SU-DHL-6 (cell line): ENCODE measurements around the gene RUNX2.

Experiments
- H2AFZ ChIP-seq: fragments of 200-600 bp; sonication (generic); 2 replicates; pipeline ENCODE4 v1.6.1; 2014; ENCODE audit warnings: low read depth, mild to moderate bottlenecking, moderate library complexity, mixed read lengths, antibody characterized with exemption, low read length; ENCODE audit not compliant: severe bottlenecking
- H3F3A ChIP-seq: fragments of 200-600 bp; shearing (Covaris generic); 2 replicates; pipeline ENCODE4 v1.6.0; 2016; ENCODE audit warnings: antibody characterized with exemption, mild to moderate bottlenecking; ENCODE audit not compliant: insufficient read depth
- H3K27ac ChIP-seq: fragments of 200-600 bp; sonication (generic); 2 replicates; pipeline ENCODE4 v1.5.1; 2016; ENCODE audit warnings: low read depth, mild to moderate bottlenecking, low read length, moderate library complexity, mixed read lengths
- H3K27me3 ChIP-seq: fragments of 200-600 bp; sonication (generic), shearing (Covaris generic); 2 replicates; pipeline ENCODE4 v1.6.0; 2014; ENCODE audit warnings: mild to moderate bottlenecking, low read length
- H3K36me3 ChIP-seq: fragments of 200-600 bp; sonication (generic); 2 replicates; pipeline ENCODE4 v1.6.1; 2014; ENCODE audit warnings: mild to moderate bottlenecking, low read length, mixed read lengths
- H3K4me2 ChIP-seq: fragments of 300-600, 200-600 bp; shearing (Covaris generic), sonication (generic); 2 replicates; pipeline ENCODE4 v1.6.0; 2014; ENCODE audit warnings: low read length, low read depth, mild to moderate bottlenecking; ENCODE audit not compliant: poor library complexity, severe bottlenecking
- H3K4me3 ChIP-seq: fragments of 200-600 bp; sonication (generic); 2 replicates; pipeline ENCODE4 v1.5.1; 2014; ENCODE audit warnings: antibody characterized with exemption, low read length, mild to moderate bottlenecking, mixed read lengths; ENCODE audit not compliant: insufficient read depth, poor library complexity, severe bottlenecking
- H3K79me2 ChIP-seq: fragments of 200-600 bp; sonication (generic); 2 replicates; pipeline ENCODE4 v1.6.1; 2014; ENCODE audit warnings: mild to moderate bottlenecking, low read length, moderate library complexity; ENCODE audit not compliant: insufficient read depth
- H3K9ac ChIP-seq: fragments of 200-600 bp; sonication (generic); 2 replicates; pipeline ENCODE4 v1.7.0; 2014; ENCODE audit warnings: mild to moderate bottlenecking, low read length
- H3K9me2 ChIP-seq: fragments of 200-600 bp; sonication (generic); replicated peaks from 2 replicates; pipeline ENCODE4 v1.6.1; 2014; ENCODE audit warnings: low read length; ENCODE audit not compliant: insufficient read depth
- H3K9me3 ChIP-seq: fragments of 200-600 bp; sonication (generic); 2 replicates; pipeline ENCODE4 v1.6.1; 2014; ENCODE audit warnings: low read length, mixed read lengths; ENCODE audit not compliant: insufficient read depth
- H4K20me1 ChIP-seq: fragments of 200-600 bp; sonication (generic); 2 replicates; pipeline ENCODE4 v1.6.1; 2014; ENCODE audit warnings: low read depth, mild to moderate bottlenecking, antibody characterized with exemption, low read length, moderate library complexity, mixed read lengths
- CTCF ChIP-seq: fragments of 200-600 bp; sonication (generic); IDR thresholded peaks from one replicate; pipeline ENCODE4 v1.5.1; 2017; ENCODE audit warnings: antibody characterized with exemption, mild to moderate bottlenecking, low read length, moderate library complexity; ENCODE audit not compliant: insufficient read depth, poor library complexity, severe bottlenecking
- EZH2phosphoT487 ChIP-seq: fragments of 200-600 bp; sonication (generic), shearing (Covaris generic); conservative IDR thresholded peaks from 2 replicates; pipeline ENCODE4 v1.6.1; 2018; ENCODE audit warnings: mild to moderate bottlenecking, antibody characterized with exemption, low read length, moderate library complexity, mixed read lengths

RUNX2 gene

DNA sequence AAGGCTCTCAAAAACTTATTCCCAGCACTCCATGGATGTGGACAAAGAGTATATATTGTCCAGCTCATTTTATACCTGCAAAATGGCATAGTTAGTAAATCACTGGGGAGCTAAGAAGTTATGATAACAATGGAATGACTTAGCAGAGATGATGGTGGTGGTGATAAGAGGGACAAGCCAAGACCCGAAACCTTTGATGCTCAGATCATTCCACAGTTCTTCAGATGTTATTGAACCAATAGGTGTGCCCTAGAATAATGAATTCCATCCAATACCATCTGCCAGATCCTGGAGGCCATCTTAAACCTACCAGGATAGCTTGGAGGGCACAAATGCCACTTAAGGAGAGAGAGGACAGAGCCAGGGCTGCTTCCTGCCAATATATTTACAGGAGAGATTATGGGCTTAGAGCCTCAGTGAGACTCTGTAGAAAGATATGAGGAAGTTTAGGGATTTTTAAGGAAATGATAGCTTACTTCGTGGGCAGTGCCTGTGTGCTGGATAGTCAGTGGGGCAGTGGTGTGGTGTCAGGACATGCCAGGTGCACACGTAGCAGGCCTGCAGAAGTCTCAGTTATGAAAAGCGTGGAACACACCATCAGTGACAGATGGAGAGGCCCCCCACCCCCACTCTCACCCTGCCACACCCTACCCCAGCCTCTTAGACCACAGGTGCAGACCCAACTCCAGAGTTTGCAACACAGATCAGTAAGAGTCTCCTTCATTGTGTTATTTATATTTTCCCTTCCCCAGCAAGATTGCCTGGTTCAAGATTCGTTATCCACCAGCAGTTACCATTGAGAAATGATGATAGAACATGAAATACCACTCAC, 259.3 kb downstream of the RUNX2 start:
- H3K27me3 ChIP-seq, result no peaks in the 10 kb centered on the region
- no peaks in the 10 kb centered on the region for H3K36me3 ChIP-seq
- H3K9me3 ChIP-seq, result no peaks in the 10 kb centered on the region
- no peaks in the 10 kb centered on the region for H3K9me2 ChIP-seq
- H3F3A ChIP-seq, result no peaks in the 10 kb centered on the region
- H3K4me2 ChIP-seq, result no peak overlapping the region
- H4K20me1 ChIP-seq, result no peaks in the 10 kb centered on the region
- no peak overlapping the region for H3K27ac ChIP-seq
- no peak overlapping the region for H3K9ac ChIP-seq
- no peak overlapping the region for H3K4me3 ChIP-seq
- no peaks in the 10 kb centered on the region for H3K79me2 ChIP-seq
- no peak overlapping the region for H2AFZ ChIP-seq
- no peak for TF ChIP-seq CTCF

- H3K4me2 ChIP-seq, result no peak overlapping the region
These were observed 261.2 kb downstream of the RUNX2 start for GRCh38 chr6:45589367-45589766.

DNA sequence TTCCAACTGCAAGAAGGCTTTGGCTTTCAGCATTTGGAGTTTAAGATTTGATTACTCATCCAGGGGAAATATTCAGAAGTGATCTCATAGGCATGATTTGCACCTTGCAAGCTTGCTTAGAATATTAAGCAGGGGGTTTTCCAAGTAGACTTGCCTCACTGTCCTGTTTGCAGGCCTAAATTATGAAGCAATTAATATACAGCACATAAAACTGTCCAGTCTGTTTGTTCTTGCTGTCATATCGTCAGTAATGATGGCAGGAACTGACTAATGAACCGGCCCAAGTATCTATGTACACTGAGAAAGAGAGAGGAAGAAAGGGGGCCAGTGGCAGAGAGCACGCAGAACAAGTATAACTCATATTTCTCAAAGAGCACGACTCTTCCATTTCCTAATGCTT, 262.1 kb downstream of the RUNX2 start:
- no peak overlapping the region for H3K9ac ChIP-seq
- H2AFZ ChIP-seq, result no peak overlapping the region
- H3K9me2 ChIP-seq, result no peaks in the 10 kb centered on the region
- H3K27me3 ChIP-seq, result no peaks in the 10 kb centered on the region
- H3K9me3 ChIP-seq, result no peaks in the 10 kb centered on the region
- no peaks in the 10 kb centered on the region for H3K36me3 ChIP-seq
- H3K79me2 ChIP-seq, result no peaks in the 10 kb centered on the region
- TF ChIP-seq CTCF, result no peak
- no peak for TF ChIP-seq EZH2phosphoT487
- no peaks in the 10 kb centered on the region for H3F3A ChIP-seq
- H3K27ac ChIP-seq, result no peak overlapping the region
- H4K20me1 ChIP-seq, result no peaks in the 10 kb centered on the region
- no peak overlapping the region for H3K4me3 ChIP-seq
- no peak overlapping the region for H3K4me2 ChIP-seq

More at GRCh38 chr6:45589367-45589766, 261.2 kb downstream of the RUNX2 start:
- no peaks in the 10 kb centered on the region for H3K9me3 ChIP-seq
- H3K9ac ChIP-seq, result no peak overlapping the region
- no peaks in the 10 kb centered on the region for H3F3A ChIP-seq
- no peaks in the 10 kb centered on the region for H3K27me3 ChIP-seq
- TF ChIP-seq EZH2phosphoT487, result no peak
- no peak for TF ChIP-seq CTCF
- no peak overlapping the region for H3K4me3 ChIP-seq
- no peaks in the 10 kb centered on the region for H4K20me1 ChIP-seq
- H3K27ac ChIP-seq, result no peak overlapping the region
- no peaks in the 10 kb centered on the region for H3K79me2 ChIP-seq
- no peaks in the 10 kb centered on the region for H3K9me2 ChIP-seq
- no peak overlapping the region for H2AFZ ChIP-seq
- no peaks in the 10 kb centered on the region for H3K36me3 ChIP-seq
